Suprapubic skin (tissue), 3 donors: ENCODE data around the gene CBARP.

Experiments used
- CTCF ChIP-seq, 2 donors: fragments of 200-600 bp in 1 of 2; fragments of 450-650 bp in 1 of 2; sonication (generic) in 1 of 2; IDR thresholded peaks; one replicate each; pipeline ENCODE4 v1.5.1; 2016 to 2019; ENCODE audit warnings: antibody characterized with exemption in 2 of 2, mild to moderate bottlenecking in 1 of 2, moderate library complexity in 1 of 2
- EP300 ChIP-seq: sonication (generic); formaldehyde crosslinking; IDR thresholded peaks from one replicate; pipeline ENCODE4 v1.6.1; 2017; ENCODE audit warnings: antibody characterized with exemption
- POLR2A ChIP-seq, 2 donors: fragments of 450-650 bp; IDR thresholded peaks; one replicate each; pipeline ENCODE4 v1.6.1; 2017; ENCODE audit warnings: antibody characterized with exemption in 2 of 2, mild to moderate bottlenecking in 2 of 2, moderate library complexity in 2 of 2

- TF ChIP-seq EP300 (no peak), CTCF (IDR thresholded peaks at IDR 0.05) (no peak), POLR2A (IDR thresholded peaks at IDR 0.05) (no peak)
Observed at GRCh38 chr19:1273263-1274041, 35.6 kb upstream of the CBARP start.
